A549 (cell line): ENCODE measurements around the gene MYOC.

ENCODE experiments used
- CTCF ChIP-seq: fragments of >200 bp; sonication (Bioruptor Twin); formaldehyde crosslinking; IDR thresholded peaks from 3 replicates; pipeline ENCODE4 v1.5.1; 2016
- EP300 ChIP-seq, 2 experiments: fragments of >200 bp; sonication (Bioruptor Twin); formaldehyde crosslinking; IDR thresholded peaks; 2 replicates in 1 of 2; 3 replicates in 1 of 2; pipeline ENCODE4 v1.6.1; 2016 to 2017
- ZSCAN20 ChIP-seq: fragments of 250-450 bp; sonication (Bioruptor Pico); IDR thresholded peaks from 2 replicates; pipeline ENCODE4 v1.8.0; 2022; ENCODE audit warnings: mild to moderate bottlenecking, moderate library complexity

DNA sequence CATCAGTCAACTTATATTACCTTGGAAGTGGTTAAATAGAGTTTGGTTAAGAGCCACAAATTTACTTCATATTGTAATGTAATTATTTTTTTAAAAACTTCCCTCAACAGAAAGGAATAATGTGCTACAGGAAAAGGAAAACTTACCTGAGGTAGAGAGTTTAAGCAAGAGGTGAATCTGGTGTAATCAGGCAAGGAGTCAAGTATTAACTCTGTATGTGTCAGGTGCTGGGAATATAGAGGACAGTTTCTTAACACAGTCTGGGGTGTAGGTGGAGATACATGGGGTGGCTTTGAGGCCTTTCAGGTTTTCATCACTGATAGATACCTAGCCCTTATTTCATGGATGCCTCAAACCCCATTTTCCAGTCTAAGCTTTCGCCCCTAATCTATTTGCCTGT is 56.4 kb downstream of the MYOC start:
- TF ChIP-seq CTCF (no peak), EP300 (IDR thresholded peaks at IDR 0.05) (no peak), ZSCAN20 (CRISPR knock-in tag) (no peak)
